OCI-LY7 (cell line): ENCODE results near the gene PARD6G.

Source experiments
- EZH2phosphoT487 ChIP-seq: fragments of 200-600 bp; sonication (generic); IDR thresholded peaks from 2 replicates; pipeline ENCODE4 v1.6.1; 2018; ENCODE audit warnings: low read depth, borderline replicate concordance, mild to moderate bottlenecking, mixed run types, antibody characterized with exemption, low read length, moderate library complexity, mixed read lengths
- TF ChIP-seq, protein P1 (sequence below): fragments of 200-600 bp; sonication (generic); conservative IDR thresholded peaks from 2 replicates; pipeline ENCODE4 v1.5.1; 2014; ENCODE audit warnings: mild to moderate bottlenecking, antibody characterized with exemption, low read length, moderate library complexity, mixed read lengths

DNA sequence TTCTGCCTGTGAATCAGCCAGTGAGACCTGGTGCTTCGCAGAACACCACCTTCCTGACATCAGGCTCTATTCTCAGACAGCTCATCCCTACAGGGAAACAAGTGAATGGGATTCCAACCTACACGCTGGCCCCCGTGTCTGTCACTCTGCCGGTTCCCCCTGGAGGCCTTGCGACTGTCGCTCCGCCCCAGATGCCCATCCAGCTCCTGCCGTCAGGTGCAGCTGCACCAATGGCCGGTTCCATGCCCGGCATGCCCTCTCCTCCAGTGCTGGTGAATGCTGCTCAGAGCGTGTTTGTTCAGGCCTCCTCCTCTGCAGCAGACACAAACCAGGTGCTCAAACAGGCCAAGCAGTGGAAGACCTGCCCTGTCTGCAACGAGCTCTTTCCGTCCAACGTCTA, 110.2 kb downstream of the PARD6G start:
- TF ChIP-seq, protein P1, sequence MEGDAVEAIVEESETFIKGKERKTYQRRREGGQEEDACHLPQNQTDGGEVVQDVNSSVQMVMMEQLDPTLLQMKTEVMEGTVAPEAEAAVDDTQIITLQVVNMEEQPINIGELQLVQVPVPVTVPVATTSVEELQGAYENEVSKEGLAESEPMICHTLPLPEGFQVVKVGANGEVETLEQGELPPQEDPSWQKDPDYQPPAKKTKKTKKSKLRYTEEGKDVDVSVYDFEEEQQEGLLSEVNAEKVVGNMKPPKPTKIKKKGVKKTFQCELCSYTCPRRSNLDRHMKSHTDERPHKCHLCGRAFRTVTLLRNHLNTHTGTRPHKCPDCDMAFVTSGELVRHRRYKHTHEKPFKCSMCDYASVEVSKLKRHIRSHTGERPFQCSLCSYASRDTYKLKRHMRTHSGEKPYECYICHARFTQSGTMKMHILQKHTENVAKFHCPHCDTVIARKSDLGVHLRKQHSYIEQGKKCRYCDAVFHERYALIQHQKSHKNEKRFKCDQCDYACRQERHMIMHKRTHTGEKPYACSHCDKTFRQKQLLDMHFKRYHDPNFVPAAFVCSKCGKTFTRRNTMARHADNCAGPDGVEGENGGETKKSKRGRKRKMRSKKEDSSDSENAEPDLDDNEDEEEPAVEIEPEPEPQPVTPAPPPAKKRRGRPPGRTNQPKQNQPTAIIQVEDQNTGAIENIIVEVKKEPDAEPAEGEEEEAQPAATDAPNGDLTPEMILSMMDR, result no peak
- no peak for TF ChIP-seq EZH2phosphoT487
